ENCODE data around the gene SLC25A11.

DNA sequence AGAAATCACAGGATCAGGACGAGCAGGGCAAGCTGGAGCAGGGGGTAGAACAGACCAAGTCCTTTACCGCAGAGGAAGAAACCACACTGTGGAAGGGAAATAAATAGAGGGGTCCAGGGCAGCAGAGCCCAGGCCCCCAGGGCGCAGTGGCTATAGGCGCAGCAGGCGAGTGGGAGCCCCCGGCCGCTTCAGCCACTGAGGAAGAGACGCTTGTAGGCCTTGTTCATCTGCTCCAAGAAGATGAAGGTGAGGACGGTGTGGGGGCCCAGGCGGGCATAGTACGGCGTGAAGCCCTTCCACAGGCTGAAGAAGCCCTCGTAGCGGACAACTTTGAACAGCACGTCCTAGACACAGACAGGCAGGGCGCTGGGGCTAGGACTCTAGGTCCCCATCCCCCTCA lies 2.3 kb downstream of the SLC25A11 start:
- TF ChIP-seq SRF (IDR thresholded peaks at IDR 0.05; ENCODE audit: low read depth) (no peak), EZH2 (IDR thresholded peaks at IDR 0.05) (no peak), SP1 (IDR thresholded peaks at IDR 0.05; ENCODE audit: low read depth) (no peak)
